GM19099 (cell line): Measurements from ENCODE around the gene ADARB2.

Source experiments
- POLR2A ChIP-seq: IDR thresholded peaks from 3 replicates; pipeline ENCODE4 v1.6.1; 2011; ENCODE audit warnings: low read depth; ENCODE audit not compliant: insufficient read length; ENCODE audit errors: extremely low read depth

The ADARB2 gene

DNA sequence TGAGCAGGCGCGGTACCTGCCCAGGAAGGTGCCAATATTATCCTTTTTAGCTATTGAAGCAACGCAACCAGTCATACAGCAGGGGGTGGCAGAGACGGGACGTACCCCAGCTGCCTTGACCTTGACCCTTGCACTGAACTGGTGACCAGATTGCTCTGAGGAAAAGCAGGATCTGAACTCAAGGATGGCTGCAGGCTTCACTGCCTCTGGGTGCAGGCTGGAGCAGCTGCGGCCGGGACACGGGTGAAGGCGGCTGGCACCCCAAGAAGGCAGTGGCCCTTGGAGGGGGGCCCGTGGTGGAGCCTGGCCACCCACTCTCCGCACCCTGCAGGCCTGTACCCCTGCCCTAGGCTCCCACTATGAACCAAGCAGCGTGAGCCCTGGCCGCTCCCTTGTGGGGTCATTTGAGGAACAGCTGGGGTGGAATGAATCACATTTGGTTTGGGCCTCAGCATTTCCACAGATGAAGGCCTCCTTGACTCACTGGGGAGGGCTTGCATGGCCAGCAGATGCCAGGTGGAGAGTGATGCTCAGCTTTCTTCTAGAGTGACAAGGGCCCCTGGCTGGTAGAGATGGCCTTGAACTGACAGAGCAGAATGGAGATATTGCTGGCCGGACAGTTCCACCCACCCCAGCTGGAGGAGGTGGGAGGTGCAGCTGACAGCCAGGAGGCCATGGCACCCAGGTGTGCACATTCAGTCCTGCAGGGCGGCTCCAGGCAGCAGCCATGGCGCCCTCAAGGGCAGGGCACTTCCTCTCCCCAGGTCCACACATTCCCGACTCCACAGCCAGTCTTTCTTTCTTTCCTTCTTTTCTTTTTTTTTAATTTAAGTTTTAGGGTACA lies 462.4 kb downstream of the ADARB2 start:
- TF ChIP-seq POLR2A: no peak

DNA sequence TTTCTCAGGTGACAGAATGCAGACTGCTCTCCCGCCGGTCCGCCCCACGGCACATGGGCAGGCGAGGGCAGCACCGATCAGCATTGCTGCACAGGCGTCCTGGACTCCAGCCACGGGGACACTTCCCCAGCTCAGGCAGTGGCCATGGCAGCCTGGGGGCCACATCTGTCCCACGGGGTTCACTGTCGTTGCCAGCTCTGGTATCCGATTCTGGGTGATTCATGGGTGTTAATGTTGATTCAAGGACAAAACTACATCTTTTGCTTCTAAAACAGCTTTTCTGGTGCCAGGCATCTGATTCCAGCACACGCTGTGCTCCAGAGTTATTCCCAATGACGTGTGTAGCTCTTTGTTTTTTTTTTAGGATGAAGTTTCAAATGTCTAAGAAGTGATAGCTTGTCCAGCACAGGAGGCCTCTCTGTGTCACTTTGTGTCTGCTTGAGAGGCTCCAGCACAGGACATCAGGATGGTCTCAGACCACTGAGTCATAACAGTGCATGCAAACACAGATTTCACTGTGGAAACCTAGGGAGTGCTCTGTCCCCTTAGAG lies 463.1 kb downstream of the ADARB2 start:
- no peak for TF ChIP-seq POLR2A

DNA sequence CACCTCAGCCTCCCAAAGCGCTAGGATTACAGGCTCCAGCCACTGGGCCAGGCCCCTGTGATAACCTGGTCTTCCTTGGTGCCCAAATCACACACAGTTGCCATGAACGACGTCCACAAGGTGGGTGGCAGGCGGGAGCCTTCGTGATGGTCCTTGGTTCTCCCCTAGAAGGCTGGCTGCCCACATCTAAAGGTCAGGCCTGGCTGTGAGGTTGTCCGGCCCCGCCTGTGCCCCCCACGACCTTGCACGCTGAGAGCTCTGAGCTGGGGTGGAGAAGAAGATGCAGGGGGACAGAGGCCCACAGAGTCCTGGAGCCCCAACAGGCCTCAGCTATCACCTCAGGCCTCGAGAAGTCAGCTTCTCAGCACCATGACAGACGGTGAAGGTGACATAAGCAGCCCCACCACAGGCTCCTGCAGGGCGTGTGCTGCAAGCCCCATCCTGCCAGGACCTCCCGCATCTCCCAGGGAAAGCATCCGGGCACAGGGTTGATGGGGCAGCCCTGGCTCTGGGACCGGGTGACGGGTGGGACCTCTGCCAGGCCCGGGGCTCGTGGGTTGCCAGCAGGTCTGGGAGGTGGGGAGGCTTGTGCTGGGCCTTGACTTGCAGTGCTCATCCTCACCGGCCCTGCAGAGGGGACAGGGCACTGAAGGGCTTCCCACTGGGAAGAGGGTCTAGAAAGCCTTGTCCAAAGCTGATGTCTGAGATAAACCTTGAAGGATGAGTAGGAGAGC lies 463.8 kb downstream of the ADARB2 start:
- no peak for TF ChIP-seq POLR2A

DNA sequence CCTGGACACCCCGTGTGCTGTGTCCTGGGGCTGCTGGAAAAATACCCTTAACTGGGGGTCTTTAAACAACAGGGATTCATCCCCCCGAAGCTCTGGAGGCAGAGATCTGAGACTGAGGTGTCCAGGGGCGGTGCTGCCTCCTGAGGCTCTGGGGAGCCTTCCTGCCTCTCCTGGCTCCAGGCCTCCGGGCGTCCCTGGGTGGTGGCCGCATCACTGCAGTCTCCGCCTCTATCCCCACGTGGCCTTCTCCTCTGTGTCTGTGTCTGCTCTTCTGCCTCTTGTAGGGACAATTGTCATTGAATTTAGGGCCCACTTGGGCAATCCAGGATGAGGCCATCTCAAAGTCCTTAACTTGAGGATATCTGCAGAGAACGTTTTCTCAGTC lies 464.6 kb downstream of the ADARB2 start:
- TF ChIP-seq POLR2A: no peak

DNA sequence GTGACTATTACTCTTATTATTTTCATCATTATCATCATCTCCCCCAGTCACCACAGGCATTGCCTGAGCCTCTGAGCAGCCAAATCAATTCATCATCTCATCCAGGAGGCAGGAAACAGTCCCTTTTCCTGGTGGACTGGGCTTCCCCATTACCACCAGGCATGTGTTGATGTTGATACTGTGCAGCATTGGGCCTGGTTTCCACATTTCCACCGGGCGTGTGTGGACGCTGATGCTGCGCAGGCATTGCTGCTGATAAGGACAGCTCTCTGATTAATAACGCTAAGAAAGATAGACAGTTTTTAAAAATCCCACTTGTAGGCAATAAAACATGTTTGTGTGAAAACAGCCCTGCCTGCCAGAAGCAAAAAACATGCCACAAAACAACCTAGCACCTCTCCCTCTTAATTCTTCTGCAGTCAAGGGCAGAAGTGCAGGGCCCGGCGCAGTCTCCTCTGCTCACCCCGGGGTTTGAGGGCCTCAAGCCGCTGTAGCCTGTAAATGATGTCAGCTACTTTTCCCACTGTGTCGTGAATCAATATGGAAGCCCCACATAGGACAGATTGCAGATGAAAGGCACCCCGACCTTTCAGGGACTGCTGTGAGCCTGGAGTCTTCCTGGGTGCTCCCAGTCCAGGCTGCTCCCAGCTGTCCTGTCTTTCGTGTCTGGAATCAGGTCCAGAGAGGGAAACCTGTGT lies 465.1 kb downstream of the ADARB2 start:
- no peak for TF ChIP-seq POLR2A

DNA sequence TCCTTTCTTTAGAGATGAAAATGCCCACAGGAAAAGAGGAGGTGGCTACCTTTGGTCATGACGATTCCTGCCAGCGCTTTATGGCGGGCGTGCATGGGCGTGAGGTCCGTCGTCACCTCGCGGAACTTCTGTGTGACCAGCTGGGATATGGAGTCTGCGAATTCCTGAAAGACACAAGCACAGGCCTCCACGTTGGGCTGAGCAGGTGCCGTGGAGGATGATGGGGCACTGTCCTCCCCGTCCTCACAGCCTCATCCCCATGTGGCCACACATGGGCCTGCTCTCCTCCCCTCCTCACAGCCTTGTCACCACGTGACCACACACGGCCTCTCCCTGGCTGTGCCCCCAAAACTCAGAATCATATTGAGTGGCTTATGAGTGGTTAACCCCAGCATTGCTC lies 466.4 kb downstream of the ADARB2 start:
- TF ChIP-seq POLR2A: no peak

DNA sequence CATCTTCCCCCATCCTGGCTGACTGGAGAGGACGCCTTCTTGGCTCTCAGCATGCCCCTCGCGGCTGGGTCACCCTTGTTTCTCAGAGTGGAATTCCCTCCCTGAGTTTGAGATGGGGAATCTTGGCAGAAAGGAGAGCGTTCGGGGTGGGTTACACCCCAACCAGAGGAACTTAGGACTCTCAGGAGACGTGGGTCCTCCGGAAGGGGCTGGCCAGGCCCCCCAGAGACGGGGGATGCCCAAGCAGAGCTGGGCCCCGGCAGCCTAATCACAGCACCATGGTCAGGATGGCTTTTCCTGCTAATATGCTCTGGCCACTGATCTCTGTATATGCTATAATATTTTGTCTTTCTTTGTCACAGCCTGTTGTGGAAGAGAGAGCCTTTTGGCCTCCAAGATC lies 466.8 kb downstream of the ADARB2 start:
- TF ChIP-seq POLR2A: no peak

- TF ChIP-seq POLR2A: no peak
Observed at GRCh38 chr10:1268831-1269230, 468.5 kb downstream of the ADARB2 start.

DNA sequence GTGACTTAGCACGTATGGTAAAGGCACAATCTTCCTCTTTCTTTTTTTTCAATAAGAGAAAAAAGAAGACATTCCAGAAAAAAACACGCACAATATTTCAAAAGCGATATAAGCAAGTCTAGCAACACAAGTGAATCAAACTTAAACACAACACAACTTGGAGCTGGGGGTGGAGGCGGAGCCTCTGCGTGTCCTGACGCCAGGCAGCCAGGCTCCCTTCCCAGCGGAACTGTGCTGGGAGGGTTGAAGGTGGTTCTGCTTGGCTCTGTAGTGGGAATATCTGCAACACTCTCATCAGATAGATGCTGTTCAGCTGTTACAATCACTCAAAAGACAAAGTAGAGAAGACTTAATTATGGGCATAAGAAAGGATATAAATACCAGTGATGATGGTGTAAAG lies 469.8 kb downstream of the ADARB2 start:
- TF ChIP-seq POLR2A: no peak

DNA sequence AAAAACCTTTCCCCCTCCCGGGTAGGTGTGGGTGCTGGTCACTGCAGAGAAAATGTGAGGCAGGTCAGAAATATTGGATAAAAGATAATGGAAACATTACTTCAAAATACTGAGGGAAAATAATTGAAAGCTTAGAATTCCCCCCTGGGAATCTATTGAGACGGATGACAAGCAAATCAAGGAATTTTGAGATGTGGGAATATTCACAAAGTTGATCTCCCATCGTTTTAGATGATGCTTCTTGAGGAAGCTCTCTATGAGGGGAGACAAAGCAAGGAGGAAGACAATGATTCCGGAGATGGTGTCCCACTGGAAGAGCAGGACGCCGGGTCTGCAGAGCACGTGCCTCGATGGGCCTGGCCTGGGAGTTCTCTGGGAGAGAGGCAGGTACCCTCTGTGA lies 470.2 kb downstream of the ADARB2 start:
- TF ChIP-seq POLR2A: no peak

DNA sequence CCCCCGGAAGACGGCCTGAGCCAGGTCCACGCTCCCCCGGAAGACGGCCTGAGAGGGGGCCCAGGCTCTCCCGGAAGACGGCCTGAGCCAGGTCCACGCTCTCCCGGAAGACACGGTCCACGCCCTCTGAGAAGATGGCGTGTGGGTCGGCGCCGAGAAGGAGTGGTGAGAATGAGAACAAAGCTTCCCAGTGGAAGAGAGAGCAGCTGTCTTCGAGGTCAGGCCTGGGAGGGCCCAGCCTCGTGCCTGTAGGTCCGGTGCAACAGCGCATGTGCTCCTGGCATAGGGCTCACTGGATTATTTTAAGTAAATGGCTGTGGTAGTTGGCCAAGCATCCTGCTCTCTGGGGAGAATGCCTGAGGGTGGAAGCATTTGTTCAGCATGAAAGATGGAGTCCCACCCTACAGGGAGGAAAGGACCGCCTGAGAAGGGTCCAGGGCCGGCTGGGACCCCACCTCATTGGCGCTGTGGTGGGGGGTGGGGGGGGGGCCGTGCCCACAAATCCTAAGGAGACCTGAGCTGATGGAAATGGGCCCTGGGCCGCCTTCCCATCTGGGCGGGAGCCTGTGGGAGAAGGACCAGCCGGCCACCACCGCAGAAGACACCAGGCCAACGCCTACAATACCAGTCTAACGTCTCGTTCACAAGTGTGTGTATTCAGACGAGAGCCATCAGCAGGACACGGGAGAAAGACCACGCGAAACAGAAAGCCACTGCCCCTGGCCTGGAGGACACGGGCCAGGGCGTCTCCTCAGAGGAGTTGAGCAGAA lies 471.1 kb downstream of the ADARB2 start:
- no peak for TF ChIP-seq POLR2A

- no peak for TF ChIP-seq POLR2A
Observed at GRCh38 chr10:1264001-1264400, 473.3 kb downstream of the ADARB2 start.

GRCh38 chr10:1257274-1257673 lies 480.1 kb downstream of the ADARB2 start:
- TF ChIP-seq POLR2A: no peak

DNA sequence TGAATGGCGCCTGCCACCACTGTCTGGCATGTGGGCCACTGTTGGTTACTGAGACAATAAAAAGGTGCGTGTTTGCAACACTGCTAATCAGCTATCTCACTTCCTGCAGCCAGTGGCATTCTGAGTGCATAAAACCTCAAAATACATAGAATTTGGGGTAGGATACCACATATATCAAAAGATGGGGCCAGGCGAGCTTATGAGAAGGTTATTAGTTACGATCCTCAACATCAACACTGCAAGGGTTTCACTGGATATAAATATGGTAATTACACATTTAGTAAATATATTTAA lies 480.9 kb downstream of the ADARB2 start:
- no peak for TF ChIP-seq POLR2A
